ENCODE measurements around the gene LRRC71. TPM values are rescaled to one million over a fixed set of nuclear protein-coding genes. Genes with fewer than 3 reads are reported as not detected.
A peak's percentile ranks its signal among the peaks of the same experiment; 100 is the strongest.

Gene LRRC71
- total RNA-seq, 1 donor from 2014 or later: not detected

- H3K27me3 Mint-ChIP-seq: no peaks in the 10 kb centered on the region
Measured at GRCh38 chr1:156945881-156946661, 25.6 kb downstream of the LRRC71 start.

GRCh38 chr1:156947127-156947526 lies 26.7 kb downstream of the LRRC71 start:
- H3K27ac Mint-ChIP-seq: no peak overlapping the region
- no peaks in the 10 kb centered on the region for H3K4me1 Mint-ChIP-seq
- H3K27me3 Mint-ChIP-seq: no peaks in the 10 kb centered on the region
- peaks cover 41% of the 10 kb centered on the region for H3K36me3 Mint-ChIP-seq (ENCODE audit: low read depth)
- H3K4me3 Mint-ChIP-seq: no peak overlapping the region
- intact Hi-C loops (cut with micrococcal nuclease): no loop called here
- no peak for DNase-seq
- H3K9me3 Mint-ChIP-seq: no peaks in the 10 kb centered on the region

More at GRCh38 chr1:156945881-156946661, 25.6 kb downstream of the LRRC71 start:
- Mint-ChIP-seq H3K27ac (no peak overlapping the region), H3K4me3 (no peak overlapping the region), H3K36me3 (ENCODE audit: low read depth) (peaks cover 36% of the 10 kb centered on the region), H3K4me1 (no peaks in the 10 kb centered on the region), H3K9me3 (no peaks in the 10 kb centered on the region)
- intact Hi-C loops (cut with micrococcal nuclease): no loop called here
- DNase-seq: no peak

- no peak overlapping the region for H3K27ac Mint-ChIP-seq
- no peaks in the 10 kb centered on the region for H3K4me1 Mint-ChIP-seq
- peaks cover 39% of the 10 kb centered on the region for H3K36me3 Mint-ChIP-seq (ENCODE audit: low read depth)
- no peaks in the 10 kb centered on the region for H3K27me3 Mint-ChIP-seq
- H3K4me3 Mint-ChIP-seq: no peak overlapping the region
- intact Hi-C loops (cut with micrococcal nuclease): no loop called here
- no peak for DNase-seq
- no peaks in the 10 kb centered on the region for H3K9me3 Mint-ChIP-seq
Measured at GRCh38 chr1:156947818-156948525, 27.5 kb downstream of the LRRC71 start.

- no peaks in the 10 kb centered on the region for H3K9me3 Mint-ChIP-seq
- H3K4me1 Mint-ChIP-seq: no peaks in the 10 kb centered on the region
- no peak overlapping the region for H3K27ac Mint-ChIP-seq
- H3K36me3 Mint-ChIP-seq (ENCODE audit: low read depth): peaks cover 39% of the 10 kb centered on the region
- intact Hi-C loops (cut with micrococcal nuclease): no loop called here
- no peak overlapping the region for H3K4me3 Mint-ChIP-seq
- H3K27me3 Mint-ChIP-seq: no peaks in the 10 kb centered on the region
- DNase-seq: no peak
Measured at GRCh38 chr1:156948708-156949107, 28.3 kb downstream of the LRRC71 start.

GRCh38 chr1:156949127-156949526 lies 28.7 kb downstream of the LRRC71 start:
- H3K4me1 Mint-ChIP-seq: no peaks in the 10 kb centered on the region
- H3K9me3 Mint-ChIP-seq: no peaks in the 10 kb centered on the region
- no peaks in the 10 kb centered on the region for H3K27me3 Mint-ChIP-seq
- no peak overlapping the region for H3K27ac Mint-ChIP-seq
- intact Hi-C loops (cut with micrococcal nuclease): no loop called here
- no peak for DNase-seq
- H3K36me3 Mint-ChIP-seq (ENCODE audit: low read depth): peaks cover 38% of the 10 kb centered on the region
- no peak overlapping the region for H3K4me3 Mint-ChIP-seq

- no peak overlapping the region for H3K27ac Mint-ChIP-seq
- H3K9me3 Mint-ChIP-seq: no peaks in the 10 kb centered on the region
- DNase-seq: no peak
- no peak overlapping the region for H3K4me3 Mint-ChIP-seq
- no peaks in the 10 kb centered on the region for H3K27me3 Mint-ChIP-seq
- intact Hi-C loops (cut with micrococcal nuclease): no loop called here
- no peaks in the 10 kb centered on the region for H3K4me1 Mint-ChIP-seq
- H3K36me3 Mint-ChIP-seq (ENCODE audit: low read depth): peaks cover 33% of the 10 kb centered on the region
Measured at GRCh38 chr1:156951371-156951770, 30.9 kb downstream of the LRRC71 start.

- Mint-ChIP-seq H3K27ac (no peak overlapping the region), H3K36me3 (ENCODE audit: low read depth) (peaks cover 35% of the 10 kb centered on the region), H3K9me3 (no peaks in the 10 kb centered on the region), H3K4me1 (peaks cover 4% of the 10 kb centered on the region), H3K27me3 (no peaks in the 10 kb centered on the region), H3K4me3 (no peak overlapping the region)
- DNase-seq: no peak
- intact Hi-C loops (cut with micrococcal nuclease): no loop called here
Measured at GRCh38 chr1:156953571-156953970, 33.1 kb downstream of the LRRC71 start.

- Mint-ChIP-seq H3K9me3 (no peaks in the 10 kb centered on the region), H3K36me3 (ENCODE audit: low read depth) (peaks cover 43% of the 10 kb centered on the region), H3K4me3 (no peak overlapping the region), H3K4me1 (peaks cover 19% of the 10 kb centered on the region), H3K27me3 (no peaks in the 10 kb centered on the region), H3K27ac (no peak overlapping the region)
- no peak for DNase-seq
- intact Hi-C loops (cut with micrococcal nuclease): no loop called here
Measured at GRCh38 chr1:156956333-156956732, 35.9 kb downstream of the LRRC71 start.

- DNase-seq: no peak
- peaks cover 29% of the 10 kb centered on the region for H3K4me1 Mint-ChIP-seq
- peaks cover 42% of the 10 kb centered on the region for H3K36me3 Mint-ChIP-seq (ENCODE audit: low read depth)
- no peaks in the 10 kb centered on the region for H3K9me3 Mint-ChIP-seq
- no peak overlapping the region for H3K4me3 Mint-ChIP-seq
- H3K27ac Mint-ChIP-seq: no peak overlapping the region
- intact Hi-C loops (cut with micrococcal nuclease): no loop called here
- no peaks in the 10 kb centered on the region for H3K27me3 Mint-ChIP-seq
Measured at GRCh38 chr1:156957634-156958033, 37.2 kb downstream of the LRRC71 start.

- H3K9me3 Mint-ChIP-seq: no peaks in the 10 kb centered on the region
- peaks cover 34% of the 10 kb centered on the region for H3K4me1 Mint-ChIP-seq
- no peaks in the 10 kb centered on the region for H3K27me3 Mint-ChIP-seq
- peaks cover 42% of the 10 kb centered on the region for H3K36me3 Mint-ChIP-seq (ENCODE audit: low read depth)
- H3K27ac Mint-ChIP-seq: no peak overlapping the region
- intact Hi-C loops (cut with micrococcal nuclease): no loop called here
- no peak overlapping the region for H3K4me3 Mint-ChIP-seq
- DNase-seq: no peak
Measured at GRCh38 chr1:156958247-156958714, 37.8 kb downstream of the LRRC71 start.

GRCh38 chr1:156959414-156959813 lies 39.0 kb downstream of the LRRC71 start:
- intact Hi-C loops (cut with micrococcal nuclease): no loop called here
- Mint-ChIP-seq H3K4me3 (no peak overlapping the region), H3K9me3 (no peaks in the 10 kb centered on the region), H3K4me1 (peaks cover 45% of the 10 kb centered on the region), H3K27ac (no peak overlapping the region), H3K36me3 (ENCODE audit: low read depth) (peaks cover 42% of the 10 kb centered on the region), H3K27me3 (no peaks in the 10 kb centered on the region)
- DNase-seq: no peak

- DNase-seq: no peak
- no peak overlapping the region for H3K27ac Mint-ChIP-seq
- no peaks in the 10 kb centered on the region for H3K9me3 Mint-ChIP-seq
- H3K4me1 Mint-ChIP-seq: peaks cover 46% of the 10 kb centered on the region
- intact Hi-C loops (cut with micrococcal nuclease): no loop called here
- no peak overlapping the region for H3K4me3 Mint-ChIP-seq
- H3K27me3 Mint-ChIP-seq: no peaks in the 10 kb centered on the region
- H3K36me3 Mint-ChIP-seq (ENCODE audit: low read depth): peaks cover 38% of the 10 kb centered on the region
Measured at GRCh38 chr1:156959925-156960324, 39.5 kb downstream of the LRRC71 start.

- peaks cover 8% of the 10 kb centered on the region for H3K27me3 Mint-ChIP-seq
- intact Hi-C loops (cut with micrococcal nuclease): no loop called here
- H3K9me3 Mint-ChIP-seq: no peaks in the 10 kb centered on the region
- H3K36me3 Mint-ChIP-seq (ENCODE audit: low read depth): peaks cover 30% of the 10 kb centered on the region
- DNase-seq: peak; percentile 81
- H3K4me3 Mint-ChIP-seq: peak overlapping the region; percentile 46
- no peak overlapping the region for H3K27ac Mint-ChIP-seq
- H3K4me1 Mint-ChIP-seq: peaks cover 46% of the 10 kb centered on the region
Measured at GRCh38 chr1:156961709-156962108, 41.3 kb downstream of the LRRC71 start.

GRCh38 chr1:156963621-156964020 lies 43.2 kb downstream of the LRRC71 start:
- Mint-ChIP-seq H3K27me3 (peaks cover 20% of the 10 kb centered on the region), H3K4me3 (peak overlapping the region; percentile 79), H3K4me1 (peaks cover 41% of the 10 kb centered on the region), H3K9me3 (no peaks in the 10 kb centered on the region), H3K36me3 (ENCODE audit: low read depth) (peaks cover 20% of the 10 kb centered on the region), H3K27ac (peak overlapping the region; percentile 19)
- intact Hi-C loops (cut with micrococcal nuclease): no loop called here
- DNase-seq: peak; percentile 85

Data from activated CD4-positive, alpha-beta T cell treated with anti-CD3 and anti-CD28 coated beads, Interleukin-2, amount 10 ng/mL, durations not matched to agents 24 days and 14 days (primary cell).